HepG2 (cell line): ENCODE data around the gene RGS19. TPM values are rescaled to one million over a fixed set of nuclear protein-coding genes. Genes with fewer than 3 reads are reported as not detected.
A peak's percentile ranks its signal among the peaks of the same experiment; 100 is the strongest.

Source experiments
- ASH2L ChIP-seq: fragments of 300-600, 200-600 bp; sonication (generic); IDR thresholded peaks from 2 replicates; pipeline ENCODE4 v1.7.0; 2017; ENCODE audit warnings: low read depth, mild to moderate bottlenecking, moderate library complexity, mixed read lengths, low read length; ENCODE audit not compliant: insufficient read length
- CREM ChIP-seq, 2 experiments: sonication (generic) in 1 of 2; formaldehyde crosslinking in 1 of 2; IDR thresholded peaks; 2 replicates each; pipeline versions ENCODE4 v1.4.0 to v1.6.1; 2016 to 2020; ENCODE audit warnings: antibody characterized with exemption in 1 of 2, mild to moderate bottlenecking in 1 of 2, missing genetic modification reagents in 1 of 2
- IKZF4 ChIP-seq: sonication (generic); formaldehyde crosslinking; IDR thresholded peaks from 2 replicates; pipeline ENCODE4 v1.5.1; 2020; ENCODE audit warnings: borderline replicate concordance, mild to moderate bottlenecking, low read depth, missing genetic modification reagents; ENCODE audit errors: not compliant biosample characterization
- ISX ChIP-seq: sonication (generic); formaldehyde crosslinking; conservative IDR thresholded peaks from 2 replicates; pipeline ENCODE4 v1.5.0; 2020; ENCODE audit warnings: missing genetic modification reagents
- PCBP2 ChIP-seq: fragments of 200-400 bp; formaldehyde crosslinking; optimal IDR thresholded peaks from 2 replicates; pipeline ENCODE3; 2018; ENCODE audit warnings: low read length, low read depth; ENCODE audit not compliant: poor library complexity, severe bottlenecking
- RBAK ChIP-seq: sonication (generic); formaldehyde crosslinking; IDR thresholded peaks from 2 replicates; pipeline ENCODE4 v1.5.1; 2020; ENCODE audit warnings: mild to moderate bottlenecking, missing genetic modification reagents
- YY1 ChIP-seq: IDR thresholded peaks from 2 replicates; pipeline ENCODE4 v1.6.1; 2011; ENCODE audit warnings: low read length, low read depth, moderate library complexity, mild to moderate bottlenecking; ENCODE audit not compliant: insufficient read depth, insufficient replicate concordance
- ZNF350 ChIP-seq: sonication (generic); formaldehyde crosslinking; IDR thresholded peaks from 2 replicates; pipeline ENCODE4 v1.4.0; 2020; ENCODE audit warnings: mild to moderate bottlenecking, low read depth, missing genetic modification reagents, borderline replicate concordance
- ZNF468 ChIP-seq: sonication (generic); formaldehyde crosslinking; IDR thresholded peaks from 2 replicates; pipeline ENCODE4 v1.8.0; 2022; ENCODE audit warnings: mild to moderate bottlenecking, moderate library complexity, missing genetic modification reagents
- ZNF883 ChIP-seq: sonication (generic); formaldehyde crosslinking; IDR thresholded peaks from 2 replicates; pipeline ENCODE4 v1.5.1; 2020; ENCODE audit warnings: mild to moderate bottlenecking, missing genetic modification reagents; ENCODE audit errors: not compliant biosample characterization
- polyA plus RNA-seq, 8 experiments: library from polyadenylated mRNA; depleted of rRNA in 3 of 8; stranded (reverse) in 7 of 8; unstranded in 1 of 8; fragments of >200 nt; fragmentation: Illumina TruSeq in 4 of 8; extraction: Trizol in 4 of 8; gene quantifications; 2 replicates each; pipeline versions ENCODE4 v1.2.1 to v1.2.3, GENCODE V29; 2011 to 2016; ENCODE audit warnings: low read depth in 4 of 8, missing spikeins in 1 of 8, mixed read lengths in 1 of 8; ENCODE audit not compliant: insufficient read depth in 1 of 8
- total RNA-seq, 5 experiments: library from RNA; depleted of rRNA; stranded (reverse); fragments of >200 nt; fragmentation: Illumina TruSeq; extraction: Trizol; gene quantifications; 2 replicates each; pipeline ENCODE4 v1.2.3, GENCODE V29; 2016; ENCODE audit warnings: low read depth in 1 of 5
- TF ChIP-seq, protein P1 (sequence below): sonication (generic); formaldehyde crosslinking; IDR thresholded peaks from 2 replicates; pipeline ENCODE4 v1.4.0; 2020; ENCODE audit warnings: mild to moderate bottlenecking, missing genetic modification reagents
- TF ChIP-seq, protein P2 (sequence below): sonication (generic); formaldehyde crosslinking; IDR thresholded peaks from 2 replicates; pipeline ENCODE4 v1.4.0; 2020; ENCODE audit warnings: mild to moderate bottlenecking, missing genetic modification reagents
- TF ChIP-seq, protein P3 (sequence below): sonication (generic); formaldehyde crosslinking; IDR thresholded peaks from 2 replicates; pipeline ENCODE4 v1.4.0; 2020; ENCODE audit warnings: missing genetic modification reagents
- TF ChIP-seq, protein P4 (sequence below): fragments of 450-650 bp; IDR thresholded peaks from 2 replicates; pipeline ENCODE4 v1.6.1; 2017

The RGS19 gene
- total and polyA plus RNA-seq, 2 of the 13 experiments (the other 11 are each of a cell fraction or from before 2014, with no cell fraction given) = 10.7 to 11.9 TPM

DNA sequence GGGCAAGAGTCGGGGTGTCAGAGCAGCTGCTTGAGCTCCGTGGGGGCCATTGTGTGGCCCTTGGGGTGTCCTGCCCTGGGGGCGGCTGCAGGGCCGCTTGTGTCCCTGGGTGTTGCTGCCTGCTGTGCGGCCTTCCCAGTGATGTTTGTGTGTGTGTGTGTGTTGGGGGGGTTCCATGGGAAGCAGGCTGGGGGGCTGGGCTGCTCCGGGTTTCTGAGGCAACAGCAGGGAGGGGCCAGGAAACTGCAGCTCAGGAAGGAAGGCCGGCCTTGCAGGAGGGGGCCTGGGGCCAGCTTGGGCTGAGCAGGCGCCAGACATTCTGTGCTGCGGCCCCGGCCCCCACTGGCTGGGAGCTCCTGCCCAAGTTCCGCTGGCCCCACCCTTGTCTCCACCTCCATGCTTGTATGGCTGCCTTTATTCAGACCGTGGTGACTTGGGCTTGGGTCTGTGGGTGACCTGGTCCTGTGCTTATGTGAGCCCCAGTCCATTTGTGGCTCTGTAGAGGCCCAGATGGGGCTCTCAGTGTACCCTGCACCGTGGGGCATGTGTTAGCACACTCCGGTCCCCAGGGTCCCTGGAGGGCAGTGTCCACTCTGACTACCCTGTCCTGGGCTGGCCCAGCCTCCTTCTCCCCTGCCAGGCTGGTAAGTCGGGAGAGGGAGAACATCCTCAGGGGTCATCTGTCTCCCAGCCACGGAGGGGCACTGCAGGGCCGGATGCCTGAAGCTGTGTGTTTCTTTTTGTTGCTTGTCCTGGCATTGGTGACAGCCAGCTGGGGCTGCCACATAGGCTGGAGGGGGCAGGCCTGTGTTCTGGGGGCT, 25.3 kb downstream of the RGS19 start (continued):
- TF ChIP-seq, protein P1, sequence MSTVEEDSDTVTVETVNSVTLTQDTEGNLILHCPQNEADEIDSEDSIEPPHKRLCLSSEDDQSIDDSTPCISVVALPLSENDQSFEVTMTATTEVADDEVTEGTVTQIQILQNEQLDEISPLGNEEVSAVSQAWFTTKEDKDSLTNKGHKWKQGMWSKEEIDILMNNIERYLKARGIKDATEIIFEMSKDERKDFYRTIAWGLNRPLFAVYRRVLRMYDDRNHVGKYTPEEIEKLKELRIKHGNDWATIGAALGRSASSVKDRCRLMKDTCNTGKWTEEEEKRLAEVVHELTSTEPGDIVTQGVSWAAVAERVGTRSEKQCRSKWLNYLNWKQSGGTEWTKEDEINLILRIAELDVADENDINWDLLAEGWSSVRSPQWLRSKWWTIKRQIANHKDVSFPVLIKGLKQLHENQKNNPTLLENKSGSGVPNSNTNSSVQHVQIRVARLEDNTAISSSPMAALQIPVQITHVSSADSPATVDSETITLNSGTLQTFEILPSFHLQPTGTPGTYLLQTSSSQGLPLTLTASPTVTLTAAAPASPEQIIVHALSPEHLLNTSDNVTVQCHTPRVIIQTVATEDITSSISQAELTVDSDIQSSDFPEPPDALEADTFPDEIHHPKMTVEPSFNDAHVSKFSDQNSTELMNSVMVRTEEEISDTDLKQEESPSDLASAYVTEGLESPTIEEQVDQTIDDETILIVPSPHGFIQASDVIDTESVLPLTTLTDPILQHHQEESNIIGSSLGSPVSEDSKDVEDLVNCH (CRISPR knock-in tag) = no peak
- TF ChIP-seq ASH2L (peak; percentile 15), ZNF883 (CRISPR knock-in tag) (peak; percentile 27), IKZF4 (no peak), ZNF350 (CRISPR knock-in tag) (peak; percentile 77; the same call in 1 of the 2 replicates), CREM (IDR thresholded peaks at IDR 0.05) (peak; percentile 66), CREM (CRISPR knock-in tag; IDR thresholded peaks at IDR 0.05) (no peak), ISX (CRISPR knock-in tag) (no peak), PCBP2 (no peak), YY1 (peak; percentile 87), ZNF468 (CRISPR knock-in tag) (peak; percentile 29; the same call in 1 of the 2 replicates), RBAK (CRISPR knock-in tag) (0 out of 2 replicates have a peak, but pooled peaks have one; percentile 37)
- TF ChIP-seq, protein P2, sequence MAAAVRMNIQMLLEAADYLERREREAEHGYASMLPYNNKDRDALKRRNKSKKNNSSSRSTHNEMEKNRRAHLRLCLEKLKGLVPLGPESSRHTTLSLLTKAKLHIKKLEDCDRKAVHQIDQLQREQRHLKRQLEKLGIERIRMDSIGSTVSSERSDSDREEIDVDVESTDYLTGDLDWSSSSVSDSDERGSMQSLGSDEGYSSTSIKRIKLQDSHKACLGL (CRISPR knock-in tag) = peak; percentile 81
- TF ChIP-seq, protein P3, sequence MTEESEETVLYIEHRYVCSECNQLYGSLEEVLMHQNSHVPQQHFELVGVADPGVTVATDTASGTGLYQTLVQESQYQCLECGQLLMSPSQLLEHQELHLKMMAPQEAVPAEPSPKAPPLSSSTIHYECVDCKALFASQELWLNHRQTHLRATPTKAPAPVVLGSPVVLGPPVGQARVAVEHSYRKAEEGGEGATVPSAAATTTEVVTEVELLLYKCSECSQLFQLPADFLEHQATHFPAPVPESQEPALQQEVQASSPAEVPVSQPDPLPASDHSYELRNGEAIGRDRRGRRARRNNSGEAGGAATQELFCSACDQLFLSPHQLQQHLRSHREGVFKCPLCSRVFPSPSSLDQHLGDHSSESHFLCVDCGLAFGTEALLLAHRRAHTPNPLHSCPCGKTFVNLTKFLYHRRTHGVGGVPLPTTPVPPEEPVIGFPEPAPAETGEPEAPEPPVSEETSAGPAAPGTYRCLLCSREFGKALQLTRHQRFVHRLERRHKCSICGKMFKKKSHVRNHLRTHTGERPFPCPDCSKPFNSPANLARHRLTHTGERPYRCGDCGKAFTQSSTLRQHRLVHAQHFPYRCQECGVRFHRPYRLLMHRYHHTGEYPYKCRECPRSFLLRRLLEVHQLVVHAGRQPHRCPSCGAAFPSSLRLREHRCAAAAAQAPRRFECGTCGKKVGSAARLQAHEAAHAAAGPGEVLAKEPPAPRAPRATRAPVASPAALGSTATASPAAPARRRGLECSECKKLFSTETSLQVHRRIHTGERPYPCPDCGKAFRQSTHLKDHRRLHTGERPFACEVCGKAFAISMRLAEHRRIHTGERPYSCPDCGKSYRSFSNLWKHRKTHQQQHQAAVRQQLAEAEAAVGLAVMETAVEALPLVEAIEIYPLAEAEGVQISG (CRISPR knock-in tag) = peak; percentile 95
- TF ChIP-seq, protein P4, sequence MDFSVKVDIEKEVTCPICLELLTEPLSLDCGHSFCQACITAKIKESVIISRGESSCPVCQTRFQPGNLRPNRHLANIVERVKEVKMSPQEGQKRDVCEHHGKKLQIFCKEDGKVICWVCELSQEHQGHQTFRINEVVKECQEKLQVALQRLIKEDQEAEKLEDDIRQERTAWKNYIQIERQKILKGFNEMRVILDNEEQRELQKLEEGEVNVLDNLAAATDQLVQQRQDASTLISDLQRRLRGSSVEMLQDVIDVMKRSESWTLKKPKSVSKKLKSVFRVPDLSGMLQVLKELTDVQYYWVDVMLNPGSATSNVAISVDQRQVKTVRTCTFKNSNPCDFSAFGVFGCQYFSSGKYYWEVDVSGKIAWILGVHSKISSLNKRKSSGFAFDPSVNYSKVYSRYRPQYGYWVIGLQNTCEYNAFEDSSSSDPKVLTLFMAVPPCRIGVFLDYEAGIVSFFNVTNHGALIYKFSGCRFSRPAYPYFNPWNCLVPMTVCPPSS = no peak
